WERI-Rb-1 (cell line): ENCODE measurements around the gene GTSF1L.

Experiments
- DNase-seq: peaks from one replicate; pipeline ENCODE4 v3.0.0-alpha.2; 2020
- H3K27ac ChIP-seq: fragments of 250-450 bp; sonication (Bioruptor Pico); 2 replicates; pipeline ENCODE4 v1.5.1; 2020; ENCODE audit warnings: mild to moderate bottlenecking, moderate library complexity
- H3K27me3 ChIP-seq: fragments of 250-450 bp; sonication (Bioruptor Pico); 2 replicates; pipeline ENCODE4 v1.5.1; 2021; ENCODE audit warnings: mild to moderate bottlenecking, low read depth, moderate library complexity; ENCODE audit not compliant: insufficient read depth, severe bottlenecking
- H3K36me3 ChIP-seq: fragments of 250-450 bp; sonication (Bioruptor Pico); 2 replicates; pipeline ENCODE4 v1.5.1; 2020; ENCODE audit warnings: mild to moderate bottlenecking, moderate library complexity
- H3K4me3 ChIP-seq: 2 replicates; pipeline ENCODE4 v1.5.1; 2011; ENCODE audit warnings: low read depth, mild to moderate bottlenecking, control low read depth, low read length
- H3K9me3 ChIP-seq: fragments of 250-450 bp; sonication (Bioruptor Pico); 2 replicates; pipeline ENCODE4 v1.5.1; 2021; ENCODE audit warnings: mild to moderate bottlenecking, moderate library complexity; ENCODE audit not compliant: severe bottlenecking
- TF ChIP-seq, protein P1 (sequence below): IDR thresholded peaks from 2 replicates; pipeline ENCODE4 v1.5.1; 2011; ENCODE audit warnings: low read depth, mild to moderate bottlenecking, control low read depth, inconsistent platforms, low read length

GTSF1L gene

DNA sequence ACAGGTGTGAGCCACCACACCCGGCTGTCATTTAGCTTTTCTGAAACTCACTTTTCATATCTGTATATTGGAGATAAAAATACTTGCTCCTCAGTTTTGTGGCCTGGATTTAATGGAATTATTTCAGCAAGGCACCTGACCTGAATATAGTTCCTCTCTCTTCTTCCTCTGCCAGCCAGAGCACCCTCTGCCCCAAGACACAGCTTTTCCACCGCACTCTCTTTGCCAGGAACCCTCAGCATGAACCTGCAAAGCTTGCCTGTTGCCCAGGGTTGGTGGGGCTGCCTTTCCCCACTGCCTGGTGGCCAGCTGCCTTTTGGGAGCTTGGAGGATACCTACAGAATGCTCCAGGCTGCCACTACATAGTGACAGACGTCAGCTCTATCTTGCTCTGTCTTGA lies 3.1 kb downstream of the GTSF1L start:
- no peaks in the 10 kb centered on the region for H3K36me3 ChIP-seq
- no peak for DNase-seq
- no peaks in the 10 kb centered on the region for H3K9me3 ChIP-seq
- no peak overlapping the region for H3K4me3 ChIP-seq
- TF ChIP-seq, protein P1, sequence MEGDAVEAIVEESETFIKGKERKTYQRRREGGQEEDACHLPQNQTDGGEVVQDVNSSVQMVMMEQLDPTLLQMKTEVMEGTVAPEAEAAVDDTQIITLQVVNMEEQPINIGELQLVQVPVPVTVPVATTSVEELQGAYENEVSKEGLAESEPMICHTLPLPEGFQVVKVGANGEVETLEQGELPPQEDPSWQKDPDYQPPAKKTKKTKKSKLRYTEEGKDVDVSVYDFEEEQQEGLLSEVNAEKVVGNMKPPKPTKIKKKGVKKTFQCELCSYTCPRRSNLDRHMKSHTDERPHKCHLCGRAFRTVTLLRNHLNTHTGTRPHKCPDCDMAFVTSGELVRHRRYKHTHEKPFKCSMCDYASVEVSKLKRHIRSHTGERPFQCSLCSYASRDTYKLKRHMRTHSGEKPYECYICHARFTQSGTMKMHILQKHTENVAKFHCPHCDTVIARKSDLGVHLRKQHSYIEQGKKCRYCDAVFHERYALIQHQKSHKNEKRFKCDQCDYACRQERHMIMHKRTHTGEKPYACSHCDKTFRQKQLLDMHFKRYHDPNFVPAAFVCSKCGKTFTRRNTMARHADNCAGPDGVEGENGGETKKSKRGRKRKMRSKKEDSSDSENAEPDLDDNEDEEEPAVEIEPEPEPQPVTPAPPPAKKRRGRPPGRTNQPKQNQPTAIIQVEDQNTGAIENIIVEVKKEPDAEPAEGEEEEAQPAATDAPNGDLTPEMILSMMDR = no peak
- no peak overlapping the region for H3K27ac ChIP-seq
- H3K27me3 ChIP-seq = no peaks in the 10 kb centered on the region

GRCh38 chr20:43723186-43723585 lies 3.6 kb downstream of the GTSF1L start:
- TF ChIP-seq, protein P1 = no peak
- no peaks in the 10 kb centered on the region for H3K9me3 ChIP-seq
- H3K27ac ChIP-seq = no peak overlapping the region
- H3K36me3 ChIP-seq = no peaks in the 10 kb centered on the region
- no peak for DNase-seq
- no peak overlapping the region for H3K4me3 ChIP-seq
- H3K27me3 ChIP-seq = no peaks in the 10 kb centered on the region

- H3K36me3 ChIP-seq = peaks cover 2% of the 10 kb centered on the region; the same call in 1 of the 2 replicates
- no peaks in the 10 kb centered on the region for H3K9me3 ChIP-seq
- no peak overlapping the region for H3K4me3 ChIP-seq
- TF ChIP-seq, protein P1 = no peak
- no peak overlapping the region for H3K27ac ChIP-seq
- DNase-seq = no peak
- no peaks in the 10 kb centered on the region for H3K27me3 ChIP-seq
These were observed 4.7 kb downstream of the GTSF1L start for GRCh38 chr20:43722153-43722505.

GRCh38 chr20:43721429-43722152 lies 5.2 kb downstream of the GTSF1L start:
- TF ChIP-seq, protein P1 = no peak
- DNase-seq = no peak
- H3K27ac ChIP-seq = no peak overlapping the region
- H3K27me3 ChIP-seq = no peaks in the 10 kb centered on the region
- H3K9me3 ChIP-seq = no peaks in the 10 kb centered on the region
- H3K36me3 ChIP-seq = peaks cover 2% of the 10 kb centered on the region; the same call in 1 of the 2 replicates
- no peak overlapping the region for H3K4me3 ChIP-seq

DNA sequence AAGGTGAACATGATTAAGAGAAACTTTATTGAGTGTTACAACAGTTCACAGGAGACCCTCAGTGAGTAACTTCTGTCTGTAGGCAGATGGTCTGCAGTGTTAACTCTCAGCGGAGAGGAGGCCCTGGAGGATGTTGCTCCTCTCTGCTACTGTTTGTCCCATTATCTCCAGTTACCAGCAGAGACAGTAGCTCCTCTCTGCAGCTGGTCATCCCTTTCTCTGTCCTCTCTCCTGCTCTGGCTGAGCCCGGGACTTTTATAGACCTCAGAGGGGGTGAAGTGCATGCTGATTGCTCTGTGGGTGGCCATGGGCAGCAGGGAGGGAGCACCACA lies 5.7 kb downstream of the GTSF1L start:
- H3K9me3 ChIP-seq = no peaks in the 10 kb centered on the region
- DNase-seq = no peak
- no peak overlapping the region for H3K4me3 ChIP-seq
- no peak overlapping the region for H3K27ac ChIP-seq
- TF ChIP-seq, protein P1 = no peak
- H3K36me3 ChIP-seq = peaks cover 4% of the 10 kb centered on the region
- no peaks in the 10 kb centered on the region for H3K27me3 ChIP-seq

GRCh38 chr20:43720007-43720406 lies 6.8 kb downstream of the GTSF1L start:
- TF ChIP-seq, protein P1 = no peak
- Histone ChIP-seq H3K9me3 (no peaks in the 10 kb centered on the region), H3K36me3 (peaks cover 15% of the 10 kb centered on the region), H3K4me3 (no peak overlapping the region), H3K27me3 (no peaks in the 10 kb centered on the region), H3K27ac (no peak overlapping the region)
- no peak for DNase-seq
